HG02642 (cell line): ENCODE measurements around the gene DAP3.
"Not testable (repeated sequence)": the region's sequence is repeated elsewhere in the genome, so short reads cannot be mapped to it uniquely, and the experiment has no call there.

Source experiments
- ATAC-seq: cut with Tn5 transposase; IDR thresholded peaks from one replicate; pipeline ENCODE4 v1.9.1; 2021; ENCODE audit warnings: mild to moderate bottlenecking; ENCODE audit not compliant: unreplicated experiment, poor library complexity

The DAP3 gene

GRCh38 chr1:155680531-155680930 lies 8.4 kb upstream of the DAP3 start:
- ATAC-seq, result no peak

DNA sequence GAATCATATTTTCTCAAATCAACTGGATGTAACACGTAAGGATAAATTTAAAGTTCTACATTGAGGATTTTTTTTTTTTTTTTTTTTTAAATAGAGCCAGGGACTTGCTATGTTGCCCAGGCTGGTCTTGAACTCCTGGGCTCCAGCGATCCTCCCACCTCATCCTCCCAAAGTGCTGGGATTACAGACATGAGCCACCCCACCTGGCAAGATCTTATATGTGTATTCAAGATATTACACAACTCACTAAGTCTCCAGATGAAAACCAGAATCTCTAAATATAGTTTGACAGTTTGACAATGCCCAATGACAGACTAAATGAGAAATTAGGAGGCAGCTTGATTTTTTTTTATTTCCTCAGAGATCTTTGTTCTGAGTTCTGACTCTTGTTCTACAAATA lies 7.1 kb upstream of the DAP3 start:
- no peak for ATAC-seq

GRCh38 chr1:155687705-155688323 lies 1.1 kb upstream of the DAP3 start:
- ATAC-seq, result peak; percentile 24

DNA sequence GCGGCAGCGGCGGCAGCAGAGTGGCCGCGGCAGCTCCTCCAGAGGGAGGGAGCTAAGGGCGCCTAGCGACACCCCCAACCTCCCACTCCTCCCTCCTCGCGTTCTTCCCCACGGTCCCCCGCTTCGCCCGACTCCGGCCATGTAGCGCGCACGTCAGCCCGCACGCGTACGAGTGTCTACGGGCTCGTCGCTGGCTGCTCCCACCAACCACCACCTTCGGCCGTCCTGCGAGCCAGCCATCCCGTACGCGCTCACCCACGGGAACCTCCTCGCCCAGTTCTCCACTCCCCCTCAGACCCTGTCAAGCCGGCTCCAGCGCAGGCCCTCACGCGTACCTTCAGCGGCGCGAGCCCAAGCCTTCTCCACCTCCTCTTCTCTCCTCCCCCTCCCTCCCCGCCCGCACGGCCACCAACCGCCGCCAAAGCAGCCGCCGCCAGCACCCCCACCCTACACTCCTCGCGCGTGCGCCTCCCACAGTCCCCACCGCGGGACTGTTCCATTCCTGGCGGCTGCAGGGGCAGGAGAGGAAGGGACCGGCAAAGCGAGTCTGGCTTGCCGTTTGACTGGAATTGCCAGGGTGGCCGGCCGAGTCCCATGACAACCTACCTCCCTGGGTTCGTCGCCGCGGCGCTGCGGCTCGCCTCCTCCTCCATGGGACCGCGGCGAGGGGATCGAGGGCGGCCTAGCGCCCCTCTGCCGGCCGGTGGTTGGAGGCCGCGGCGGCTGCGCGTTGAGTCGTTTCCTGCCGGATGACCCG lies 389 bp upstream of the DAP3 start, which contains the start of gene YY1AP1:
YY1AP1 (minus strand) TSS at position 451 of the 757 bp plus-strand sequence. CDS start 8,338 bp downstream, outside the sequence.
- ATAC-seq, result peak; percentile 86

- no peak for ATAC-seq
Observed at GRCh38 chr1:155691992-155692528, 3.2 kb downstream of the DAP3 start.

GRCh38 chr1:155694167-155694566 lies 5.3 kb downstream of the DAP3 start:
- no peak for ATAC-seq

GRCh38 chr1:155695072-155695471 lies 6.2 kb downstream of the DAP3 start:
- ATAC-seq, result no peak

DNA sequence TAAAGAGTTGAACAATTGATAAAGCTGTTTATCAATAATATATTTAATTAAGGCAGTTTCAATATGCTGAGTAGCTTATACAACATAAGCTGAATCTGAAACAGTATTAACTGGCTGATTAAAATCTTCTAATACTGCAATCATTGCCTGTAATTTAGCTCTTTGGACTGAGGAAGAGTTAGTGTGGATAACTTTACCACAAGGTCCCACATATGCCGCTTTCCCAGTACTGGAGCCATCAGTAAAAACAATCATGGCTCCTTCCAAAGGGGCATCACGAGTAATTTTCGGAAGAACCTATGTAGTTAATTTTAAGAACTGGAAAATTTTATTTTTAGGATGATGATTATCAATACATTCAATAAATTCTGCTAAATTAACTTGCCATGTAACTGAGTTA lies 6.7 kb downstream of the DAP3 start:
- no peak for ATAC-seq

DNA sequence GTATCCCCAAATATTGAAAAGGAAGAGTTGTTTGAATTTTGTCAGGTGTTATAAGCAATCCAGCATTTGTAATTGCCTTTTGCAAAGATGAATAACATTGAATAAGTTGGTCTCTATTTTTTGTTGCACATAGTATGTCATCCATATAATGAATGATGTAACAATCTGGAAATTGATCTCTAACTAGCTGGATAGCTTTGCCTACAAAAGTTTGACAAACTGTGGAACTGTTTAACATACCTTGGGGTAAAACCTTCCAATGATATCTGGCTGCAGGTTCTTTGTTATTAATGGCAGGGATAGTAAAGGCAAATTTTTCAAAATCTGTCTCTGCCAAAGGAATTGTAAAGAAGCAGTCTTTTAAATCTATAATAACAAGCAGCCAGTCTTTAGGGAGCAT lies 7.6 kb downstream of the DAP3 start:
- ATAC-seq, result no peak

- no peak for ATAC-seq
Observed at GRCh38 chr1:155697046-155697445, 8.2 kb downstream of the DAP3 start.

DNA sequence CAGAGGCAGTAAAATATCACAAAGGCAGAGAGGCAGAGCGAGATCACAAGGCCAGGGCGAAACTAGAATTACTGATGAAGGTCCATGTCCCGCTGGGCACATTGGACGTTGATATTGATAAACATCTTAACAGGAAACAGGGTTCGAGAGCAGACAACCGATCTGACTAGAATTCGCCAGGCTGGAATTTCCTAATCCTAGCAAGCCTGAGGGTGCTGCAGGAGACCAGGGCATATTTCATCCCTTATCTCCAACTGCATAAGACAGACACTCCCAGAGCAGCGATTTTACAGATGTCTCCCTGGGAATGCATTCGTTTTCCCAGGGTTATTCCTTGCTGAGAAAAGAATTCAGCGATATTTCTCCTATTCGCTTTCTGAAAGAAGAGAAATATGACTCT lies 8.7 kb downstream of the DAP3 start:
- ATAC-seq, result not testable (repeated sequence)

- no peak for ATAC-seq
Observed at GRCh38 chr1:155698382-155699038, 9.6 kb downstream of the DAP3 start.

- not testable (repeated sequence) for ATAC-seq
Observed at GRCh38 chr1:155699062-155699461, 10.2 kb downstream of the DAP3 start.

GRCh38 chr1:155701675-155702074 lies 12.8 kb downstream of the DAP3 start:
- not testable (repeated sequence) for ATAC-seq

- ATAC-seq, result no peak
Observed at GRCh38 chr1:155703216-155703615, 14.3 kb downstream of the DAP3 start.

- not testable (repeated sequence) for ATAC-seq
Observed at GRCh38 chr1:155704414-155704813, 15.5 kb downstream of the DAP3 start.

DNA sequence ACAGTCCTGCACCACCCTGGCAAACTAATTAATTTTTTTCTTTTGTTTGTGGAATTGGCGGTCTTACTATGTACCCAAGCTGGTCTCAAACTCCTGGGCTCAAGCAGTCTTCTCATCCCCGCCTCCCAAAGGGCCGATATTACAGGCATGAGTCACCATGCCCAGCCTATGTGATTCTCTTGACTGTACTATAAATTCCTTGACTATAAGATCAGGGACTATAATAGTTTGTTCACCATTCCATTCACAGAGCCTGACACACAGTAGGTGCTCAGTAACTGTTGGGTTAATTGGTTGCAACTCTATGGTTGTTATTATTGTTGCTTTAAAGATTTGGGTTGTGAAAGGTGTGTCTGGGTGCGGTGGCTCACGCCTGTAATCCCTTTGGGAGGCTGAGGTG lies 17.2 kb downstream of the DAP3 start:
- ATAC-seq, result no peak

- no peak for ATAC-seq
Observed at GRCh38 chr1:155709391-155709790, 20.5 kb downstream of the DAP3 start.

DNA sequence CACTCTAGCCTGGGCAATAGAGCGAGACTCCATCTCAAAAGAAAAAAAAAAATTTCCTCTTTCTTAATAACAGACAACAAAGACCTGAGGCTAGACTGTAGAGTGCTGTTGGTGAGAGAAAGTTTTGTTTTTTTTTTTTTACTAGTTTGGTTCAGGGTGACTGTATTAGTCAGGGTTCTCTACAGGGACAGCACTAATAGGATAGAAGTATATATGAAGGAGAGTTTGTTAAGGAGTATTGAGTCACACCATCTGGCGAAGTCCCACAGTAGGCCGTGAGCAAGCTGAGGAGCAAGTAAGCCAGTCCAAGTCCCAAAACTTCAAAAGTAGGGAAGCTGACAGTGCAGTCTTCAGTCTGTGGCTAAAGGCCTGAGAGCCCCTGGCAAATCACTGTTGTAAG lies 22.6 kb downstream of the DAP3 start:
- not testable (repeated sequence) for ATAC-seq

DNA sequence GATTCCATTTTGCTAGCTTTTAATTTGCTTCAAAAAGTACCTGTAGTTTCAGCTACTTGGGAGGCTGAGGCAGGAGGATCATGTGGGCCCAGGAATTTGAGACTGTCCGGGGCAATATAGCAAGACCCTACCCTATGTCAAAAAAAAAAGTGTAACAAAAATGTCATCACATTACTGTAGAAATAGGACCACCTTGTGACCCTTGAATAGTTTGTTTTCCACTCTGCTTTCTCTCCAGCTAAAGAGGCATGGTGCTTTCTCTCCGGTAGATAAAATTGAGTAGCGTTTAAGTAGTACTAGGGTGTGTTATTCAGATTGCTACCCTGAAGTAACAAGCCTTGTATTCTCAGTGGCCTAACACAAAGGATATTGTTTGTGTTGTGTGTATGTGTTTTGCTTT lies 23.7 kb downstream of the DAP3 start:
- not testable (repeated sequence) for ATAC-seq

- ATAC-seq, result no peak
Observed at GRCh38 chr1:155713075-155713474, 24.2 kb downstream of the DAP3 start.
